Measurements from ENCODE around the gene DYNLT2B. TPM values are rescaled to one million over a fixed set of nuclear protein-coding genes. Genes with fewer than 3 reads are reported as not detected.

DYNLT2B gene
- polyA plus RNA-seq, 4 donors = 4.0 to 12.2 (median 8.2) TPM

DNA sequence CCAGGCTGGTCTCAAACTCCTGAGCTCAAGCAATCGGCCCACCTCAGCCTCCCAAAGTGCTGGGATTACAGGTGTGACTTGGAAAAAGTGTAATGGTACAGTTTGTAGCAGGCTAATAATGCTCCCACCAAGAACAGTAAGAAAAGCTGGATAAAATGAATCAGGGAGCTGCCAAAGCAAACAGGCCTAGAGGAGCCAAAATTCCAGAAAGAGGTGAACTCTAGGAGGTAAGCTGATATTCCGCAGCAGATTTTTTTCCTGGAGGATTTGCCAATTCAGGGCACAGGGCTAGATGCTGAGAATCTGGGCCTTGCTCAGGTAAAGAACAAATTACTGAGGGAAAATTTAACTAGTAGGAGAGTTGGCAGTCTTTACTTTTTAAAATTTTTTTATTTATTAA, 19.5 kb downstream of the DYNLT2B start:
- no peak overlapping the region for H3K27ac ChIP-seq (ENCODE audit: low read depth in 1 of 3, low read length in 2 of 3)
- no peak overlapping the region for H3K4me3 ChIP-seq (ENCODE audit: low read depth in 1 of 3, low read length in 3 of 3)
- H3K9me3 ChIP-seq (ENCODE audit: control insufficient read depth in 2 of 2, insufficient read depth in 1 of 2, low read depth in 1 of 2, low read length in 1 of 2) = no peaks in the 10 kb centered on the region
- WGBS, 3 donors = 95 to 99% (median 95%) methylated on average over 2 of the region's 2 CpGs
- H3K36me3 ChIP-seq (ENCODE audit: control insufficient read depth in 3 of 3, insufficient read depth in 2 of 3, low read depth in 1 of 3, low read length in 3 of 3) = peaks cover 0 to 11% (median 0%) of the 10 kb centered on the region in 3 donors
- DNase-seq (no peak), FAIRE-seq (no peak)
- no peaks in the 10 kb centered on the region for H3K4me1 ChIP-seq (ENCODE audit: control insufficient read depth in 3 of 3, insufficient read depth in 2 of 3, low read depth in 1 of 3, low read length in 2 of 3)
- no peaks in the 10 kb centered on the region for H3K27me3 ChIP-seq (ENCODE audit: control insufficient read depth in 3 of 3, insufficient read depth in 3 of 3, low read length in 3 of 3)

DNA sequence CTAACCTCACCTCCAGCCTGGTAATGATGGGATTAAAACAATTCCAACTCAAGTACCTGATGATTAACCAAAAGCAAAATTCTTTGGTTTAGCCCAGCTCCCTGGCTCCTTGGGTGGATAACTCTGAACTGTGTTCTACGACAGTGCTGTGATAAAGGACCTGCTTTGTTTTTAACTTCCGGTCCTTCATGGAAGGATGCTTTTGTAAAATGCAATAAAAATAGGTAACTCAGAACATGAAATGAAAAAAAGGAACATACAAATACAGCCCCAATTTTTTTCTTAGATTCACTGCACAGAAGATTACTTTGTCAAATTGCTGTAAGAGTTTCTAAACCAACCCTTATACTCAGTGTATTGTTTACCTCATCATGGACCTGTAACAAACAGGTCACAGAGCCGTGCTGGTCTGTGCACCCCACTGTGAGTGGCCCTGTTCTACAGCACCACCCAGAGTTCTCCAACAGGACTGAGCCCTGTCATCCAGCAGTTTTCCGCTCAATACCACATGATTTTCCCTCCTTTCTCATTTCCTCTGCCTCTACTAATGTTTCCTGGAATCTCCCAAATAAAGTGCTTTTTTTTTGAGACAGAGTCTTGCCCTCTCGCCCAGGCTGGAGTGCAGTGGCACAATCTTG, 25.6 kb downstream of the DYNLT2B start:
- DNase-seq = peak in 1 of 2 donors; percentile 36
- peaks cover 0 to 3% (median 0%) of the 10 kb centered on the region in 3 donors for H3K36me3 ChIP-seq (ENCODE audit: control insufficient read depth in 3 of 3, insufficient read depth in 2 of 3, low read depth in 1 of 3, low read length in 3 of 3)
- FAIRE-seq = no peak
- no peak overlapping the region for H3K4me3 ChIP-seq (ENCODE audit: low read depth in 1 of 3, low read length in 3 of 3)
- no peaks in the 10 kb centered on the region for H3K4me1 ChIP-seq (ENCODE audit: control insufficient read depth in 3 of 3, insufficient read depth in 2 of 3, low read depth in 1 of 3, low read length in 2 of 3)
- no peaks in the 10 kb centered on the region for H3K27me3 ChIP-seq (ENCODE audit: control insufficient read depth in 3 of 3, insufficient read depth in 3 of 3, low read length in 3 of 3)
- H3K27ac ChIP-seq (ENCODE audit: low read depth in 1 of 3, low read length in 2 of 3) = no peak overlapping the region
- H3K9me3 ChIP-seq (ENCODE audit: control insufficient read depth in 2 of 2, insufficient read depth in 1 of 2, low read depth in 1 of 2, low read length in 1 of 2) = no peaks in the 10 kb centered on the region
- WGBS, 3 donors = 73 to 77% (median 73%) methylated on average over 5 of the region's 5 CpGs

DNA sequence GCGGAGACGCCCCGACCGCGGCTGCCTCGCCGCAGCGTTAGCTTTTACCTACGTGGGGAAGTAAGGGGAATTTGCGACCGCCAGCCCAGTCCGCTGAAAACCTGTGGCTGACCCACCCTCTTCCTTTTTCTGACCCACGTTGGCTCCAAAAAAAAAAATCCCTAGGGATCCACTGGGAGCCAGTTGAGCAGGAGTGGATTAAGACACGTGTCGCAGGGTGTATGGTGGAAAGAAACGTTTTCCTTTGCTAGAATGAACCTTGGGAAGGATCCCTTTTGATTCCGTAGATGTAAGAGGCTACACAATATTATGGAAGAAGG, 29.9 kb downstream of the DYNLT2B start:
- FAIRE-seq (no peak), DNase-seq (peak in 1 of 2 donors; percentile 32)
- WGBS, 3 donors = 0 to 1% (median 1%) methylated on average over 15 to 17 of the region's 17 CpGs
- Histone ChIP-seq H3K36me3 (ENCODE audit: control insufficient read depth in 3 of 3, insufficient read depth in 2 of 3, low read depth in 1 of 3, low read length in 3 of 3) (peaks cover 0 to 3% (median 0%) of the 10 kb centered on the region in 3 donors), H3K4me1 (ENCODE audit: control insufficient read depth in 3 of 3, insufficient read depth in 2 of 3, low read depth in 1 of 3, low read length in 2 of 3) (peaks cover 0 to 24% (median 8%) of the 10 kb centered on the region in 3 donors), H3K4me3 (ENCODE audit: low read depth in 1 of 3, low read length in 3 of 3) (peak overlapping the region; percentile 63 to 90 (median 66)), H3K27ac (ENCODE audit: low read depth in 1 of 3, low read length in 2 of 3) (peak overlapping the region; percentile 82 to 97 (median 95)), H3K27me3 (ENCODE audit: control insufficient read depth in 3 of 3, insufficient read depth in 3 of 3, low read length in 3 of 3) (no peaks in the 10 kb centered on the region), H3K9me3 (ENCODE audit: control insufficient read depth in 2 of 2, insufficient read depth in 1 of 2, low read depth in 1 of 2, low read length in 1 of 2) (no peaks in the 10 kb centered on the region)

- DNase-seq = peak; percentile 95 to 97
- H3K4me3 ChIP-seq (ENCODE audit: low read depth in 1 of 3, low read length in 3 of 3) = peak within 1 kb of the TSS; percentile 63 to 90 (median 66)
- peaks cover 0 to 3% (median 0%) of the 10 kb centered on the region in 3 donors for H3K36me3 ChIP-seq (ENCODE audit: control insufficient read depth in 3 of 3, insufficient read depth in 2 of 3, low read depth in 1 of 3, low read length in 3 of 3)
- no peaks in the 10 kb centered on the region for H3K27me3 ChIP-seq (ENCODE audit: control insufficient read depth in 3 of 3, insufficient read depth in 3 of 3, low read length in 3 of 3)
- H3K27ac ChIP-seq (ENCODE audit: low read depth in 1 of 3, low read length in 2 of 3) = peak within 1 kb of the TSS; percentile 82 to 97 (median 95)
- no peak for FAIRE-seq
- 0 to 1% (median 0%) methylated on average over 55 of the region's 55 CpGs for WGBS, 3 donors
- H3K9me3 ChIP-seq (ENCODE audit: control insufficient read depth in 2 of 2, insufficient read depth in 1 of 2, low read depth in 1 of 2, low read length in 1 of 2) = no peaks in the 10 kb centered on the region
- peaks cover 2 to 27% (median 11%) of the 10 kb centered on the region in 3 donors for H3K4me1 ChIP-seq (ENCODE audit: control insufficient read depth in 3 of 3, insufficient read depth in 2 of 3, low read depth in 1 of 3, low read length in 2 of 3)
Measured at GRCh38 chr3:196287440-196288140, 30.4 kb downstream of the DYNLT2B start, which contains the start of gene PCYT1A. TSS of gene PCYT1A (minus strand) at chr3:196287726. CDS start at chr3:196270531, 17,195 bp downstream.

GRCh38 chr3:196287090-196287439, 31.0 kb downstream of the DYNLT2B start:
- Histone ChIP-seq H3K27me3 (ENCODE audit: control insufficient read depth in 3 of 3, insufficient read depth in 3 of 3, low read length in 3 of 3) (no peaks in the 10 kb centered on the region), H3K27ac (ENCODE audit: low read depth in 1 of 3, low read length in 2 of 3) (peak overlapping the region; percentile 82 to 97 (median 95)), H3K4me3 (ENCODE audit: low read depth in 1 of 3, low read length in 3 of 3) (peak overlapping the region; percentile 63 to 90 (median 66)), H3K4me1 (ENCODE audit: control insufficient read depth in 3 of 3, insufficient read depth in 2 of 3, low read depth in 1 of 3, low read length in 2 of 3) (peaks cover 2 to 31% (median 11%) of the 10 kb centered on the region in 3 donors), H3K9me3 (ENCODE audit: control insufficient read depth in 2 of 2, insufficient read depth in 1 of 2, low read depth in 1 of 2, low read length in 1 of 2) (no peaks in the 10 kb centered on the region), H3K36me3 (ENCODE audit: control insufficient read depth in 3 of 3, insufficient read depth in 2 of 3, low read depth in 1 of 3, low read length in 3 of 3) (peaks cover 0 to 3% (median 0%) of the 10 kb centered on the region in 3 donors)
- no peak for FAIRE-seq
- WGBS, 3 donors = 0 to 1% (median 1%) methylated on average over 20 to 22 of the region's 22 CpGs
- peak in 1 of 2 donors; percentile 72 for DNase-seq

DNA sequence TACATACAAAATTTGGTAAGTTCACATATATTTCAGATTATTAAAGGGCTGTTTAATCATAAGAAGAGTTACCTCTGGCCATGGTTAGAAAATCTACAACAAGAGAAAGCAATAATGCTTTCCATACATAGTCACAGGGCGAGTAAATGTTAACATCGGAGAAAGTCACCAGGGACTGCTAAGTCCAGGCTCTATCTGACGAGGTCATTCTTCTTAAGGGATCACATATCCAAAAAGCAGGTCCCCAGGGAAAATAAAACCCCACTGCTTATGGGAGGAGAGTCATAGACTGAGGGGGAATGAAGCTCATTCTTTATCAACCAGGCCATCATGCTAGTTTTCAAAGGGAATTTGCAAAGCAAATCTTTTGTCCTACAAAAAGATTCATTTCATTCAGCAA, 33.6 kb downstream of the DYNLT2B start:
- 36 to 41% (median 39%) methylated on average over 3 of the region's 3 CpGs for WGBS, 3 donors
- H3K27me3 ChIP-seq (ENCODE audit: control insufficient read depth in 3 of 3, insufficient read depth in 3 of 3, low read length in 3 of 3) = no peaks in the 10 kb centered on the region
- no peak overlapping the region for H3K27ac ChIP-seq (ENCODE audit: low read depth in 1 of 3, low read length in 2 of 3)
- no peak for FAIRE-seq
- H3K36me3 ChIP-seq (ENCODE audit: control insufficient read depth in 3 of 3, insufficient read depth in 2 of 3, low read depth in 1 of 3, low read length in 3 of 3) = peaks cover 0 to 3% (median 0%) of the 10 kb centered on the region in 3 donors
- no peaks in the 10 kb centered on the region for H3K9me3 ChIP-seq (ENCODE audit: control insufficient read depth in 2 of 2, insufficient read depth in 1 of 2, low read depth in 1 of 2, low read length in 1 of 2)
- peaks cover 4 to 44% (median 11%) of the 10 kb centered on the region in 3 donors for H3K4me1 ChIP-seq (ENCODE audit: control insufficient read depth in 3 of 3, insufficient read depth in 2 of 3, low read depth in 1 of 3, low read length in 2 of 3)
- H3K4me3 ChIP-seq (ENCODE audit: low read depth in 1 of 3, low read length in 3 of 3) = peak overlapping the region in 1 of 3 donors; percentile 66
- peak in 1 of 2 donors; percentile 16 for DNase-seq

- Histone ChIP-seq H3K9me3 (ENCODE audit: control insufficient read depth in 2 of 2, insufficient read depth in 1 of 2, low read depth in 1 of 2, low read length in 1 of 2) (no peaks in the 10 kb centered on the region), H3K27me3 (ENCODE audit: control insufficient read depth in 3 of 3, insufficient read depth in 3 of 3, low read length in 3 of 3) (no peaks in the 10 kb centered on the region), H3K4me3 (ENCODE audit: low read depth in 1 of 3, low read length in 3 of 3) (no peak overlapping the region), H3K36me3 (ENCODE audit: control insufficient read depth in 3 of 3, insufficient read depth in 2 of 3, low read depth in 1 of 3, low read length in 3 of 3) (peaks cover 0 to 3% (median 0%) of the 10 kb centered on the region in 3 donors), H3K27ac (ENCODE audit: low read depth in 1 of 3, low read length in 2 of 3) (peak overlapping the region; percentile 63 to 76 (median 72)), H3K4me1 (ENCODE audit: control insufficient read depth in 3 of 3, insufficient read depth in 2 of 3, low read depth in 1 of 3, low read length in 2 of 3) (peaks cover 7 to 50% (median 11%) of the 10 kb centered on the region in 3 donors)
- DNase-seq (peak in 1 of 2 donors; percentile 13), FAIRE-seq (no peak)
- 42 to 66% (median 46%) methylated on average over 4 of the region's 4 CpGs for WGBS, 3 donors
Measured at GRCh38 chr3:196281962-196282361, 36.1 kb downstream of the DYNLT2B start.

DNA sequence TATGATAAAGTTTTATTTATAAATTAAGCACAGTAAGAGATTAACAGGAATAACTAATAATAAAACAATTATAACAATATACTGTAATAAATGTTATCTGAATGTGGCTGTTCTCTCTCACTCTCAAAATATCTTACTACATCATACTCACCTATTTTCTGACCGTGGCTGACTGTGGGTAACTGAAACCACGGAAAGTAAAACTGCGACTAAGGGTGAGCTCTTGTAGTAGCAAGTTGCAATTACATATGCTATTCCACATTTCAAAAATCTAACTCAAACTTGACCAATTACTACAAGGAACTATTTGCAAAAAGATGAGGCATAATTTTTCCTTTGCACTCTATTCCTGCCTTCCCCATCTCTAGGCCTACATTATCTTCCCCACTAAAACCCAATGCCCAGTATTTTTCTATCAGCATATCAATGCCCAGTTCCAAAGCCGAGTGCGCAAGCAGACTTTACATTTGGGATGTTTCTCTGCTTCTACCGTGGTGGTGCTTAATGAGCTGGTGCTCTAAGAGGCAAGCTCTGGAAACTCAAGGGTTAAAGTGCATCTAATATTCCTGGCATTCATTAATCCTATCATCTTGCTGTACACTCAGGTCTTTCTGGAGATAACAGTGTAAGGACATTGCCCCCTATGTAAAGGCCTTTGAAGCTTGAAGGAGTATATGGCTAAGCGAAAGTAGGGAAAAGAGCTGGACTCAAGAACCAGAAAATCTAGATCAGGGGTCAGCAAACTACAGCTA, 37.2 kb downstream of the DYNLT2B start:
- DNase-seq (peak; percentile 74 to 91), FAIRE-seq (no peak)
- peaks cover 0 to 3% (median 0%) of the 10 kb centered on the region in 3 donors for H3K36me3 ChIP-seq (ENCODE audit: control insufficient read depth in 3 of 3, insufficient read depth in 2 of 3, low read depth in 1 of 3, low read length in 3 of 3)
- H3K9me3 ChIP-seq (ENCODE audit: control insufficient read depth in 2 of 2, insufficient read depth in 1 of 2, low read depth in 1 of 2, low read length in 1 of 2) = no peaks in the 10 kb centered on the region
- peak overlapping the region; percentile 63 to 76 (median 72) for H3K27ac ChIP-seq (ENCODE audit: low read depth in 1 of 3, low read length in 2 of 3)
- H3K4me3 ChIP-seq (ENCODE audit: low read depth in 1 of 3, low read length in 3 of 3) = peak overlapping the region in 1 of 3 donors; percentile 35
- WGBS, 3 donors = 14 to 54% (median 27%) methylated on average over 7 of the region's 7 CpGs
- H3K4me1 ChIP-seq (ENCODE audit: control insufficient read depth in 3 of 3, insufficient read depth in 2 of 3, low read depth in 1 of 3, low read length in 2 of 3) = peaks cover 7 to 46% (median 8%) of the 10 kb centered on the region in 3 donors
- H3K27me3 ChIP-seq (ENCODE audit: control insufficient read depth in 3 of 3, insufficient read depth in 3 of 3, low read length in 3 of 3) = no peaks in the 10 kb centered on the region

All from small intestine (tissue), 7 donors.